Measurements from ENCODE around the gene PKD1L1. TPM values are rescaled to one million over a fixed set of nuclear protein-coding genes. Genes with fewer than 3 reads are reported as not detected.
"Not testable (repeated sequence)": the region's sequence is repeated elsewhere in the genome, so short reads cannot be mapped to it uniquely, and the experiment has no call there.

PKD1L1 gene
- total RNA-seq, 1 experiment from 2014 or later, result 2.8 TPM

DNA sequence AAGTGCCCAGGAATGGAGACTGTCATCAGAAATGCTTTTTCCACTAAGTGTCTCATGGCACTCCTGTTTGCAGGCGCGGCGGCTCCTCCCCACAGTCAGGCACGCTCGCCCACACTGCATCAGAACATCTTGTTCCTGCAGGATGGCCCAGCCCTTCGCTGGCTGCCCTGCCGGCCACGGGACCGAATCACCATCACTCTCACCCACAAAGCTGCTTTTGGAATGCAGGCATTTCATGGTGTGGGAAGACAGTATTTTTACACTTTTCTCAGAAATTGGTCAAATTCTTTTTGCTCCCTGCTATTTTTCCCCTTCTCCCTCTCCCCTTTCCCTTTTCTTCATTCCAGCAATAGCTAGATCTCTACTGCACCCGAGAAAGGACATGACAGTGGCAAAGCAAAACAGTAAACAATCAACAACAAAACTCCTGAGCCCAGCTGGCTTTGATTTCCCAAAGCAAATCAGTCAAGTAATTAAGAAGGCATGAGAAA is 190.3 kb downstream of the PKD1L1 start:
- Histone ChIP-seq H3K27me3 (ENCODE audit: low read length) (no peaks in the 10 kb centered on the region), H4K20me1 (ENCODE audit: insufficient read depth, low read depth, low read length) (no peaks in the 10 kb centered on the region), H3K79me2 (ENCODE audit: low read length) (no peaks in the 10 kb centered on the region), H3K9me2 (replicated peaks; ENCODE audit: insufficient read depth, low read length) (no peaks in the 10 kb centered on the region), H3K4me1 (ENCODE audit: low read length) (peaks cover 22% of the 10 kb centered on the region), H2AFZ (ENCODE audit: low read length) (peak overlapping the region; percentile 32), H3K4me3 (ENCODE audit: low read length) (no peak overlapping the region), H3K27ac (ENCODE audit: low read length) (peak overlapping the region; percentile 52), H3K9me3 (ENCODE audit: low read length) (no peaks in the 10 kb centered on the region), H3K9ac (ENCODE audit: low read length) (peak overlapping the region; percentile 45), H3K36me3 (ENCODE audit: insufficient read depth, low read length) (no peaks in the 10 kb centered on the region), H3K4me2 (ENCODE audit: low read depth, low read length, poor library complexity, severe bottlenecking) (peak overlapping the region; percentile 54)
- no peak for DNase-seq

GRCh38 chr7:47756636-47757035 is 191.6 kb downstream of the PKD1L1 start:
- Histone ChIP-seq H3K4me1 (ENCODE audit: low read length) (peaks cover 22% of the 10 kb centered on the region), H3K27ac (ENCODE audit: low read length) (no peak overlapping the region), H3K4me2 (ENCODE audit: low read depth, low read length, poor library complexity, severe bottlenecking) (no peak overlapping the region)

GRCh38 chr7:47755248-47755647 is 193.0 kb downstream of the PKD1L1 start:
- Histone ChIP-seq H3K9ac (ENCODE audit: low read length) (no peak overlapping the region), H3K27me3 (ENCODE audit: low read length) (no peaks in the 10 kb centered on the region), H3K36me3 (ENCODE audit: insufficient read depth, low read length) (no peaks in the 10 kb centered on the region), H2AFZ (ENCODE audit: low read length) (no peak overlapping the region), H4K20me1 (ENCODE audit: insufficient read depth, low read depth, low read length) (no peaks in the 10 kb centered on the region), H3K4me2 (ENCODE audit: low read depth, low read length, poor library complexity, severe bottlenecking) (no peak overlapping the region), H3K79me2 (ENCODE audit: low read length) (no peaks in the 10 kb centered on the region), H3K4me3 (ENCODE audit: low read length) (no peak overlapping the region), H3K27ac (ENCODE audit: low read length) (no peak overlapping the region), H3K9me3 (ENCODE audit: low read length) (no peaks in the 10 kb centered on the region), H3K9me2 (replicated peaks; ENCODE audit: insufficient read depth, low read length) (no peaks in the 10 kb centered on the region), H3K4me1 (ENCODE audit: low read length) (peaks cover 22% of the 10 kb centered on the region)
- no peak for DNase-seq

More at GRCh38 chr7:47756636-47757035, 191.6 kb downstream of the PKD1L1 start:
- Histone ChIP-seq H4K20me1 (ENCODE audit: insufficient read depth, low read depth, low read length) (no peaks in the 10 kb centered on the region), H3K36me3 (ENCODE audit: insufficient read depth, low read length) (no peaks in the 10 kb centered on the region), H3K79me2 (ENCODE audit: low read length) (no peaks in the 10 kb centered on the region), H2AFZ (ENCODE audit: low read length) (no peak overlapping the region), H3K9me2 (replicated peaks; ENCODE audit: insufficient read depth, low read length) (no peaks in the 10 kb centered on the region), H3K9me3 (ENCODE audit: low read length) (no peaks in the 10 kb centered on the region), H3K9ac (ENCODE audit: low read length) (no peak overlapping the region), H3K4me3 (ENCODE audit: low read length) (no peak overlapping the region), H3K27me3 (ENCODE audit: low read length) (no peaks in the 10 kb centered on the region)
- no peak for DNase-seq

- not testable (repeated sequence) for H3K9ac ChIP-seq (ENCODE audit: low read length); H3K4me1 ChIP-seq (ENCODE audit: low read length); H3K27me3 ChIP-seq (ENCODE audit: low read length); H3K36me3 ChIP-seq (ENCODE audit: insufficient read depth, low read length); H3K4me2 ChIP-seq (ENCODE audit: low read depth, low read length, poor library complexity, severe bottlenecking); H3K4me3 ChIP-seq (ENCODE audit: low read length); H2AFZ ChIP-seq (ENCODE audit: low read length); H3K27ac ChIP-seq (ENCODE audit: low read length); DNase-seq; H3K9me2 ChIP-seq (replicated peaks; ENCODE audit: insufficient read depth, low read length); H3K79me2 ChIP-seq (ENCODE audit: low read length); H3K9me3 ChIP-seq (ENCODE audit: low read length); H4K20me1 ChIP-seq (ENCODE audit: insufficient read depth, low read depth, low read length)
Observed at GRCh38 chr7:47751724-47752123, 196.5 kb downstream of the PKD1L1 start.

- Histone ChIP-seq H2AFZ (ENCODE audit: low read length) (0 out of 2 replicates have a peak overlapping the region, but pooled peaks have one; percentile 21), H3K36me3 (ENCODE audit: insufficient read depth, low read length) (no peaks in the 10 kb centered on the region), H3K4me1 (ENCODE audit: low read length) (0 out of 2 replicates have a peak, but pooled peaks cover 3% of the 10 kb centered on the region), H3K4me3 (ENCODE audit: low read length) (no peak overlapping the region), H3K27me3 (ENCODE audit: low read length) (no peaks in the 10 kb centered on the region), H3K9me2 (replicated peaks; ENCODE audit: insufficient read depth, low read length) (no peaks in the 10 kb centered on the region), H3K4me2 (ENCODE audit: low read depth, low read length, poor library complexity, severe bottlenecking) (no peak overlapping the region), H3K9ac (ENCODE audit: low read length) (no peak overlapping the region), H4K20me1 (ENCODE audit: insufficient read depth, low read depth, low read length) (no peaks in the 10 kb centered on the region), H3K79me2 (ENCODE audit: low read length) (no peaks in the 10 kb centered on the region), H3K27ac (ENCODE audit: low read length) (no peak overlapping the region), H3K9me3 (ENCODE audit: low read length) (no peaks in the 10 kb centered on the region)
- no peak for DNase-seq
Observed at GRCh38 chr7:47751043-47751442, 197.2 kb downstream of the PKD1L1 start.

GRCh38 chr7:47748041-47748440 is 200.2 kb downstream of the PKD1L1 start:
- Histone ChIP-seq H4K20me1 (ENCODE audit: insufficient read depth, low read depth, low read length) (no peaks in the 10 kb centered on the region), H3K27me3 (ENCODE audit: low read length) (no peaks in the 10 kb centered on the region), H2AFZ (ENCODE audit: low read length) (no peak overlapping the region), H3K9ac (ENCODE audit: low read length) (no peak overlapping the region), H3K4me3 (ENCODE audit: low read length) (no peak overlapping the region), H3K36me3 (ENCODE audit: insufficient read depth, low read length) (no peaks in the 10 kb centered on the region), H3K9me2 (replicated peaks; ENCODE audit: insufficient read depth, low read length) (no peaks in the 10 kb centered on the region), H3K4me1 (ENCODE audit: low read length) (no peaks in the 10 kb centered on the region), H3K4me2 (ENCODE audit: low read depth, low read length, poor library complexity, severe bottlenecking) (no peak overlapping the region), H3K79me2 (ENCODE audit: low read length) (no peaks in the 10 kb centered on the region), H3K27ac (ENCODE audit: low read length) (no peak overlapping the region), H3K9me3 (ENCODE audit: low read length) (no peaks in the 10 kb centered on the region)
- no peak for DNase-seq

DNA sequence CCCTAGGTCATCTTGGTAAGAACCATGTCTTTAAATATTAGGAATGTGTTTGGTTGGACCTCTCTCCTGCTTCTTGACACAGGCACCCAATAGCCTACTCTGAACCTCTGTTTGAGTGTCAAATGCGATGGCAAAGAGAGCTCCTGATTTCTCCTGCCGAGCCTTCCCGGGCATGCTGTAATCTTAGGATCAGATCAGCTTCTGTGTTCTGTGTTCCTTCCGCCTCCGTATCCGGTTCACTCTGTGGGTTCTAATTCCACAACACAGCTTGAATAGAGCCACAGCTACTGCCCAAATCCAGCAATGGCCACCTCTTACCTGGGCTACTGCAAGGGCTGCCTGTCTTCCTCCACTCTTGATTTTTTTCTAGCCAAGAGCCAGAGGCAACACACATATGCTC is 201.1 kb downstream of the PKD1L1 start:
- H3K9me2 ChIP-seq (replicated peaks; ENCODE audit: insufficient read depth, low read length), result no peaks in the 10 kb centered on the region
- H3K9me3 ChIP-seq (ENCODE audit: low read length), result no peaks in the 10 kb centered on the region
- no peak overlapping the region for H3K27ac ChIP-seq (ENCODE audit: low read length)
- H4K20me1 ChIP-seq (ENCODE audit: insufficient read depth, low read depth, low read length), result no peaks in the 10 kb centered on the region
- no peaks in the 10 kb centered on the region for H3K79me2 ChIP-seq (ENCODE audit: low read length)
- DNase-seq, result no peak
- H2AFZ ChIP-seq (ENCODE audit: low read length), result no peak overlapping the region
- no peak overlapping the region for H3K4me3 ChIP-seq (ENCODE audit: low read length)
- no peak overlapping the region for H3K9ac ChIP-seq (ENCODE audit: low read length)
- H3K27me3 ChIP-seq (ENCODE audit: low read length), result no peaks in the 10 kb centered on the region
- H3K4me2 ChIP-seq (ENCODE audit: low read depth, low read length, poor library complexity, severe bottlenecking), result no peak overlapping the region
- no peaks in the 10 kb centered on the region for H3K4me1 ChIP-seq (ENCODE audit: low read length)
- H3K36me3 ChIP-seq (ENCODE audit: insufficient read depth, low read length), result no peaks in the 10 kb centered on the region

GRCh38 chr7:47746468-47746867 is 201.8 kb downstream of the PKD1L1 start:
- no peak overlapping the region for H3K4me3 ChIP-seq (ENCODE audit: low read length)
- H3K79me2 ChIP-seq (ENCODE audit: low read length), result no peaks in the 10 kb centered on the region
- no peaks in the 10 kb centered on the region for H3K4me1 ChIP-seq (ENCODE audit: low read length)
- no peaks in the 10 kb centered on the region for H4K20me1 ChIP-seq (ENCODE audit: insufficient read depth, low read depth, low read length)
- no peak overlapping the region for H3K9ac ChIP-seq (ENCODE audit: low read length)
- DNase-seq, result no peak
- no peak overlapping the region for H3K27ac ChIP-seq (ENCODE audit: low read length)
- H3K27me3 ChIP-seq (ENCODE audit: low read length), result no peaks in the 10 kb centered on the region
- no peak overlapping the region for H2AFZ ChIP-seq (ENCODE audit: low read length)
- no peak overlapping the region for H3K4me2 ChIP-seq (ENCODE audit: low read depth, low read length, poor library complexity, severe bottlenecking)
- no peaks in the 10 kb centered on the region for H3K36me3 ChIP-seq (ENCODE audit: insufficient read depth, low read length)
- no peaks in the 10 kb centered on the region for H3K9me3 ChIP-seq (ENCODE audit: low read length)
- no peaks in the 10 kb centered on the region for H3K9me2 ChIP-seq (replicated peaks; ENCODE audit: insufficient read depth, low read length)

DNA sequence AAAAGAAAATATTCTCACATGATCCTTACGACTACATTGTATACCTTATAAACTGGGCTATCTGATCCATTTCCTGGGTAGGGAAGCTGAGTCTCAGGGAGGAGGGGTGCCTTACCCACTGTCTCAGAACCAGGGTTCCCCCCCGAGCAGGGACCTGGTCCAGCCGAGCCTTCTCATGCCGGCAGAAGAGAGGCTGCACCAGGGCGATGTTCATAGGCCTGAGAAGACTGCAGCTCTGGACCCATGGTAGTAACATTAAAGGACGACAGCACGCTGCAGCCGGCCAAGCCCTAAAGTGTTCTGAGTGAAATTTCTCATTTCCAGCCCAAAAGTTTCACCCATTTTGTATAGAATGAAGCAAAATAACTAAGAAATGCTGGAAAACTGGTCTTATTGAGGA is 203.4 kb downstream of the PKD1L1 start:
- Histone ChIP-seq H3K27ac (ENCODE audit: low read length) (no peak overlapping the region), H3K4me2 (ENCODE audit: low read depth, low read length, poor library complexity, severe bottlenecking) (no peak overlapping the region), H3K9me3 (ENCODE audit: low read length) (no peaks in the 10 kb centered on the region), H3K36me3 (ENCODE audit: insufficient read depth, low read length) (no peaks in the 10 kb centered on the region), H4K20me1 (ENCODE audit: insufficient read depth, low read depth, low read length) (no peaks in the 10 kb centered on the region), H3K27me3 (ENCODE audit: low read length) (no peaks in the 10 kb centered on the region), H3K9ac (ENCODE audit: low read length) (no peak overlapping the region), H3K9me2 (replicated peaks; ENCODE audit: insufficient read depth, low read length) (no peaks in the 10 kb centered on the region), H3K4me3 (ENCODE audit: low read length) (no peak overlapping the region), H2AFZ (ENCODE audit: low read length) (no peak overlapping the region), H3K4me1 (ENCODE audit: low read length) (no peaks in the 10 kb centered on the region), H3K79me2 (ENCODE audit: low read length) (no peaks in the 10 kb centered on the region)
- no peak for DNase-seq
